HL-60 (cell line): ENCODE data around the gene COL16A1.
A peak's percentile ranks its signal among the peaks of the same experiment; 100 is the strongest.

ENCODE experiments used
- POLR2AphosphoS5 ChIP-seq: IDR thresholded peaks from 2 replicates; pipeline ENCODE4 v1.6.1; 2012; ENCODE audit warnings: low read depth
- TF ChIP-seq, protein P1 (sequence below): IDR thresholded peaks from one replicate; pipeline ENCODE4 v1.5.1; 2011; ENCODE audit warnings: low read length, control low read depth, inconsistent platforms; ENCODE audit not compliant: insufficient read depth
- TF ChIP-seq, protein P2 (sequence below): IDR thresholded peaks from 2 replicates; pipeline ENCODE4 v1.6.1; 2012; ENCODE audit warnings: low read depth; ENCODE audit not compliant: insufficient replicate concordance

DNA sequence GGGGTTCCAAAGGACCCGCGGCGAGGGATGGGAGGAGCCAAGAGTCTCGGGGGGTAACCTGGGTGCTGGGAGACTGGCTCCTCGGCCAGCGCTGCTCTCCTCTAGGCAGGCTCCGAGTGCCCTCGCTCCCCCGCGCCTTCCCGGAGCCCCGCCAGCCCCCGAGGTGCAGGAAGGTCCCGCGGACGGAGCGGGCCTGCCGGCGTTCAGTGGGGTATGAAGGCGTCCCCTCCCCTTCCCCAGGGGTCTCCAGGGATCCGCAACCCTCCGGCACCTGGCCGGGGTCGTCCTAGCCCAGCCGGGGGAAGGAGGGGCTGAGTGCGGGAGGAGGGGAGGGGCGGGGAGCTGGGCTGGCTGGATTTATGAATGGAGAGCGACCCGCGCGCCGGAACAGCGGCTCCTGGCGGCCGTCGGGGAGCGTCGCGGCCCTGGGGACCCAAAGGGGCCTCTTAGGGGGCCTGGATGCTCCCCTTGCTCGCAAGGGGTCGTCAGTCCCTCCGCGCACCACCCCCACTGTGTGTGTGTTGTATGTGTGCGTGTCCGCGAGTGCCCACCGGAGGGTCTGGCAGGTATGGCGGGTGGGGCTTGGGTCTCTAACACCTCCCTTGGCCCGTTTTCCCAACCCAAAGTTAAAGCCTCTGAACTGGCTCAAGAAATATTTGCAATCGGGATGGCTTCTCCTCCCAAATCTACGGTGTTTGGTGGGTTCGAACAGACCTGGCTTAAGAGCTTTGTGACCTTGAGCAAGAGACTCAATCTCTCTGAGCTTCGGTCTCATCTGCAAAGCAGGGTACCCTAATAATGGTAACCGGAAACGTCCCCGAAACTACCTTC lies 85.7 kb downstream of the COL16A1 start:
- TF ChIP-seq, protein P1, sequence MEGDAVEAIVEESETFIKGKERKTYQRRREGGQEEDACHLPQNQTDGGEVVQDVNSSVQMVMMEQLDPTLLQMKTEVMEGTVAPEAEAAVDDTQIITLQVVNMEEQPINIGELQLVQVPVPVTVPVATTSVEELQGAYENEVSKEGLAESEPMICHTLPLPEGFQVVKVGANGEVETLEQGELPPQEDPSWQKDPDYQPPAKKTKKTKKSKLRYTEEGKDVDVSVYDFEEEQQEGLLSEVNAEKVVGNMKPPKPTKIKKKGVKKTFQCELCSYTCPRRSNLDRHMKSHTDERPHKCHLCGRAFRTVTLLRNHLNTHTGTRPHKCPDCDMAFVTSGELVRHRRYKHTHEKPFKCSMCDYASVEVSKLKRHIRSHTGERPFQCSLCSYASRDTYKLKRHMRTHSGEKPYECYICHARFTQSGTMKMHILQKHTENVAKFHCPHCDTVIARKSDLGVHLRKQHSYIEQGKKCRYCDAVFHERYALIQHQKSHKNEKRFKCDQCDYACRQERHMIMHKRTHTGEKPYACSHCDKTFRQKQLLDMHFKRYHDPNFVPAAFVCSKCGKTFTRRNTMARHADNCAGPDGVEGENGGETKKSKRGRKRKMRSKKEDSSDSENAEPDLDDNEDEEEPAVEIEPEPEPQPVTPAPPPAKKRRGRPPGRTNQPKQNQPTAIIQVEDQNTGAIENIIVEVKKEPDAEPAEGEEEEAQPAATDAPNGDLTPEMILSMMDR = peak; percentile 42
- TF ChIP-seq, protein P2, sequence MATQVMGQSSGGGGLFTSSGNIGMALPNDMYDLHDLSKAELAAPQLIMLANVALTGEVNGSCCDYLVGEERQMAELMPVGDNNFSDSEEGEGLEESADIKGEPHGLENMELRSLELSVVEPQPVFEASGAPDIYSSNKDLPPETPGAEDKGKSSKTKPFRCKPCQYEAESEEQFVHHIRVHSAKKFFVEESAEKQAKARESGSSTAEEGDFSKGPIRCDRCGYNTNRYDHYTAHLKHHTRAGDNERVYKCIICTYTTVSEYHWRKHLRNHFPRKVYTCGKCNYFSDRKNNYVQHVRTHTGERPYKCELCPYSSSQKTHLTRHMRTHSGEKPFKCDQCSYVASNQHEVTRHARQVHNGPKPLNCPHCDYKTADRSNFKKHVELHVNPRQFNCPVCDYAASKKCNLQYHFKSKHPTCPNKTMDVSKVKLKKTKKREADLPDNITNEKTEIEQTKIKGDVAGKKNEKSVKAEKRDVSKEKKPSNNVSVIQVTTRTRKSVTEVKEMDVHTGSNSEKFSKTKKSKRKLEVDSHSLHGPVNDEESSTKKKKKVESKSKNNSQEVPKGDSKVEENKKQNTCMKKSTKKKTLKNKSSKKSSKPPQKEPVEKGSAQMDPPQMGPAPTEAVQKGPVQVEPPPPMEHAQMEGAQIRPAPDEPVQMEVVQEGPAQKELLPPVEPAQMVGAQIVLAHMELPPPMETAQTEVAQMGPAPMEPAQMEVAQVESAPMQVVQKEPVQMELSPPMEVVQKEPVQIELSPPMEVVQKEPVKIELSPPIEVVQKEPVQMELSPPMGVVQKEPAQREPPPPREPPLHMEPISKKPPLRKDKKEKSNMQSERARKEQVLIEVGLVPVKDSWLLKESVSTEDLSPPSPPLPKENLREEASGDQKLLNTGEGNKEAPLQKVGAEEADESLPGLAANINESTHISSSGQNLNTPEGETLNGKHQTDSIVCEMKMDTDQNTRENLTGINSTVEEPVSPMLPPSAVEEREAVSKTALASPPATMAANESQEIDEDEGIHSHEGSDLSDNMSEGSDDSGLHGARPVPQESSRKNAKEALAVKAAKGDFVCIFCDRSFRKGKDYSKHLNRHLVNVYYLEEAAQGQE = no peak
- TF ChIP-seq POLR2AphosphoS5 = no peak
